A673 (cell line): Measurements from ENCODE around the gene FRAS1.

Experiments used
- EZH2 ChIP-seq: fragments of 200-600 bp; sonication (generic); IDR thresholded peaks from 2 replicates; pipeline ENCODE4 v1.6.1; 2017; ENCODE audit warnings: borderline replicate concordance, low read depth, mild to moderate bottlenecking, mixed read lengths, antibody characterized with exemption, low read length; ENCODE audit not compliant: poor library complexity, severe bottlenecking
- TF ChIP-seq, protein P1 (sequence below): fragments of 300-800, 200-600 bp; sonication (generic); conservative IDR thresholded peaks from 2 replicates; pipeline ENCODE4 v1.5.1; 2017; ENCODE audit warnings: low read depth, mild to moderate bottlenecking, antibody characterized with exemption, low read length, moderate library complexity, mixed read lengths

- TF ChIP-seq, protein P1, sequence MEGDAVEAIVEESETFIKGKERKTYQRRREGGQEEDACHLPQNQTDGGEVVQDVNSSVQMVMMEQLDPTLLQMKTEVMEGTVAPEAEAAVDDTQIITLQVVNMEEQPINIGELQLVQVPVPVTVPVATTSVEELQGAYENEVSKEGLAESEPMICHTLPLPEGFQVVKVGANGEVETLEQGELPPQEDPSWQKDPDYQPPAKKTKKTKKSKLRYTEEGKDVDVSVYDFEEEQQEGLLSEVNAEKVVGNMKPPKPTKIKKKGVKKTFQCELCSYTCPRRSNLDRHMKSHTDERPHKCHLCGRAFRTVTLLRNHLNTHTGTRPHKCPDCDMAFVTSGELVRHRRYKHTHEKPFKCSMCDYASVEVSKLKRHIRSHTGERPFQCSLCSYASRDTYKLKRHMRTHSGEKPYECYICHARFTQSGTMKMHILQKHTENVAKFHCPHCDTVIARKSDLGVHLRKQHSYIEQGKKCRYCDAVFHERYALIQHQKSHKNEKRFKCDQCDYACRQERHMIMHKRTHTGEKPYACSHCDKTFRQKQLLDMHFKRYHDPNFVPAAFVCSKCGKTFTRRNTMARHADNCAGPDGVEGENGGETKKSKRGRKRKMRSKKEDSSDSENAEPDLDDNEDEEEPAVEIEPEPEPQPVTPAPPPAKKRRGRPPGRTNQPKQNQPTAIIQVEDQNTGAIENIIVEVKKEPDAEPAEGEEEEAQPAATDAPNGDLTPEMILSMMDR = no peak
- TF ChIP-seq EZH2 = no peak
Observed at GRCh38 chr4:78040431-78040830, 16.7 kb upstream of the FRAS1 start.
